GM21423 (cell line): ENCODE results near the gene INF2.
"Not testable (repeated sequence)": the region's sequence is repeated elsewhere in the genome, so short reads cannot be mapped to it uniquely, and the experiment has no call there.

Experiments
- ATAC-seq: cut with Tn5 transposase; IDR thresholded peaks from one replicate; pipeline ENCODE4 v1.9.1; 2021; ENCODE audit warnings: mild to moderate bottlenecking, moderate library complexity; ENCODE audit not compliant: unreplicated experiment

Gene INF2

GRCh38 chr14:104689109-104689880 is at the start of gene INF2:
Gene INF2 (plus strand): TSS chr14:104689618. CDS start chr14:104701366, 11,748 bp downstream.
- ATAC-seq, result no peak

- no peak for ATAC-seq
Observed at GRCh38 chr14:104639885-104640548, 49.4 kb upstream of the INF2 start.

- no peak for ATAC-seq
Observed at GRCh38 chr14:104640681-104641080, 48.7 kb upstream of the INF2 start.

DNA sequence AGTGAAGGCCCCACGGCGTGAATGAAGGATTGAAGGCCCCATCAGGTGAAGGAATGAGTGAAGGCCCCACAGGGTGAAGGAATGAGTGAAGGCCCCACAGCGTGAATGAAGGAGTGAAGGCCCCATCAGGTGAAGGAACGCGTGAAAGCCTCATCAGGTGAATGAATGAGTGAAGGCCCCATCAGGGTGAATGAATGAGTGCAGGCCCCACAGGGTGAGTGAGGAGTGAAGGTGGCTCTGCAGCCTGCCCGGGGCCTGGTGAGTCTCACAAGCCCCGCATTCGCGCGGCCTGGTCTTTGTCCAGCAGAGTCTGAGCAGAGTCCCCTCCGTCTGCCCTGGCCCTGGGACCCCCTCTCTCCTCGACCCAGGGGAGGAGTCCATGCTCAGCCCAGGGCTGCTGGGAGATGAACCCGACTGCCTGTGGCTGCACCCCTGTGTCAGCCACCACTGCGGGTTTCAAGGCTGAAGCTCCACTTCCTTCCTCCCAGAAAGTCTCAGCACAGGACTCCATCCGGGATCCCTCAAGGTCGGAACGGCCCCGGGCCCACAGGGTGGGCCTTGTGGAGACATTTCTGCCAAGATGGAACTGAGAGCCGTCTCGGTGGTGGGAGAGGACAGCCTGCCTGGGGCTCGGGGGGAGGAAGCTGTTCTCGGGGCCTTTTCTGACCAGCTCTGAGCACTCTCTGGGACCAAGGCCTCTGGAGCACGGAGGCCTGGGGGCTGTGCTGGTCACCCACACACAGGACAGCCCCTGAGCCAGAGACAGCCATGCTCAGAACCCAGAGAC is 47.5 kb upstream of the INF2 start:
- ATAC-seq, result no peak

DNA sequence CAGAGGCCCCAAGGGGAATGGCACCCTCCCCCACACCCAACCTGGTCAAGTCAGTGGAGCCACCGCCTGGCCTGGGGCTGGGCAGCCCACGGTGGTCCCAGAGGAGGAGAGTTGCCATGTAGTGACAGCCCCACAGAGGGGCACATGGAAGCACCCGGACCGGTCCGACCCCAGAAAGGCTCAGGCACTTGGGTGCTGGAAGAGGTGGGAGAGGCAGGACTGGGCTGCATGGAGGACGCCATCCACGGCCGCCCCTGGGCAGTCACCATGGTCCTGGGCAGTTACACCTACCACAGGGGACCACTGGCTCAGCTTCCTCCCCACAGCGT is 46.9 kb upstream of the INF2 start:
- ATAC-seq, result no peak

GRCh38 chr14:104643306-104643705 is 46.1 kb upstream of the INF2 start:
- no peak for ATAC-seq

GRCh38 chr14:104644091-104644635 is 45.3 kb upstream of the INF2 start:
- ATAC-seq, result no peak

- no peak for ATAC-seq
Observed at GRCh38 chr14:104644656-104645378, 44.6 kb upstream of the INF2 start.

DNA sequence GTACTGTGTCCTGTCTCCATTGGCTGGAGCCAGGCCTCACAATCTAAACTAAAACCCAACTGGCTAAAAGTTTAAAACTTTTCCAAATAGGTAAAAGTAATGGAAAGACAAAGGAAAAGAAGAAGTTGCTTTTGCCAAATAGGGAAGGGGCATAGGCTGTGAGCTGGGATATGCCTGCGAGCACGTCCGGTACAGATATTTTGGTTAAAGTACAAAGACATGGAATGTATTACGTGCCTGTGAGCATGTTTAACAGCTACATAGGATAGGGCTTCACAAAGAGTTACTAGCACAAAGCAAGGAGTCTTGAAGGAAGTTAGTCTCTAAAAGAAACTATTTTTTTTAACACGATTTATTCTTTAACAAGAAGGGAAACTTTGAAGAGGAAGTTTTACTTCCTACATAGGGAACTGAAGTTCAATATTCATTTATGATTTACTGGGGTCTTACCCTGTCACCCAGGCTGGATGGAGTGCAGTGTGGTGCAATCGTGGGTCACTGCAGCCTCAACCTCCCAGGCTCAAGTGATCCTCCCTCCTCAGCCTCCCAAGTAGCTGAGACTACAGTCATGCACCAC is 41.9 kb upstream of the INF2 start:
- ATAC-seq, result no peak

- peak; percentile 71 for ATAC-seq
Observed at GRCh38 chr14:104650057-104650980, 39.1 kb upstream of the INF2 start.

GRCh38 chr14:104650981-104651875 is 38.2 kb upstream of the INF2 start:
- no peak for ATAC-seq

DNA sequence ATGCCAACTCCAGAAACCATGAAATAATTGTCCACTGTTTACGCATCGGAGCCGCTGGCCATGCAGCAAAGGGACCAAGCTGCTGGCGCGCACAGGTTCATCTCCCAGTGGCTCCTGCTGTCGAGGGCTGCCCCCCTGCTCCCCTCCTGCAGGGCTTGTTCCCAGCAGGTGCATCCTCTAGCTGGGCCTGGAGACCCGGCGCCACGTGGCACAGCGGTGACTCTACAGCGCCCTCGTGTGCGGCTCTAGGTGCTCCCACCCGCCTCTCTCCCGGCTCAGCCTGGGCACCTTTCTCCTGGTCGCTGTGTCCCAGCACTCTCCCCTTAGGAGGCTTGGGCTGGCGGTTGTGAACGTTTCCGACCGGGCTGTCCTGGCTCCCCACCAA is 37.5 kb upstream of the INF2 start:
- no peak for ATAC-seq

DNA sequence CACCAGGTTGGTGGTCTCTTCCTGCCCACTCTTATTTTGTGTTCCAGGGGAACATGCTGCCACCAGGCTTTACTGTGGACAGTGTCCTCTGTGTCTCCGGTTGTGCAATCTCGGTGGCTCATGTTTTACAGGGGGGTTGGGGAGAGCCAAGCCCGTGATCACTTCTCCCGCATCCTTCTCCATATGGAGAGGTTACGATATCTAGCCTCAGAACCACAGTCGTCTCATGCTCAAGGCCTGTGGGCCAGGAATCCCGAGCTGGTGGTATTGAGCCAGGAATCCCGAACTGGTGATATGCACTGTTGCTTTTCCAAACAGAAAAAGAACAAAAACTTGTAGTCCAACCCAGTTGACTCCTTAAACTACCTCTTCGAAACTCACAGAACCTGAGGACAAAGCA is 37.0 kb upstream of the INF2 start:
- no peak for ATAC-seq

- not testable (repeated sequence) for ATAC-seq
Observed at GRCh38 chr14:104653130-104653920, 36.1 kb upstream of the INF2 start.

GRCh38 chr14:104654119-104654518 is 35.3 kb upstream of the INF2 start:
- ATAC-seq, result no peak

- no peak for ATAC-seq
Observed at GRCh38 chr14:104655128-104655848, 34.1 kb upstream of the INF2 start.
